Stimulated activated CD4-positive, alpha-beta T cell treated with anti-CD3 and anti-CD28 coated beads, Interleukin-1b, Interleukin-23, amount 100 ng/mL, for 48 hours (primary cell): ENCODE data around the gene KRTAP10-6.
"Not testable (repeated sequence)": the region's sequence is repeated elsewhere in the genome, so short reads cannot be mapped to it uniquely, and the experiment has no call there.

Source experiments
- DNase-seq: peaks from one replicate; pipeline ENCODE4 v3.0.0-alpha.2; 2020

The KRTAP10-6 gene

GRCh38 chr21:44555200-44555875 lies 37.0 kb downstream of the KRTAP10-6 start:
- no peak for DNase-seq

GRCh38 chr21:44552681-44553080 lies 39.6 kb downstream of the KRTAP10-6 start:
- no peak for DNase-seq

- DNase-seq, result no peak
Observed at GRCh38 chr21:44552136-44552535, 40.2 kb downstream of the KRTAP10-6 start.

GRCh38 chr21:44551340-44551961 lies 40.9 kb downstream of the KRTAP10-6 start, which contains the start of gene KRTAP10-2:
TSS of gene KRTAP10-2 (minus strand) at chr21:44551505. CDS start at chr21:44551458, 47 bp downstream.
- no peak for DNase-seq

GRCh38 chr21:44550807-44551206 lies 41.5 kb downstream of the KRTAP10-6 start:
- DNase-seq, result no peak

GRCh38 chr21:44550285-44550684 lies 42.0 kb downstream of the KRTAP10-6 start:
- DNase-seq, result not testable (repeated sequence)

- DNase-seq, result no peak
Observed at GRCh38 chr21:44549525-44550211, 42.6 kb downstream of the KRTAP10-6 start.

GRCh38 chr21:44548922-44549321 lies 43.4 kb downstream of the KRTAP10-6 start:
- DNase-seq, result no peak

- no peak for DNase-seq
Observed at GRCh38 chr21:44548381-44548780, 43.9 kb downstream of the KRTAP10-6 start.

- DNase-seq, result no peak
Observed at GRCh38 chr21:44547656-44548331, 44.5 kb downstream of the KRTAP10-6 start.

GRCh38 chr21:44544566-44544965 lies 47.7 kb downstream of the KRTAP10-6 start:
- no peak for DNase-seq

- no peak for DNase-seq
Observed at GRCh38 chr21:44542716-44543115, 49.6 kb downstream of the KRTAP10-6 start.
